Uterus (tissue), 2 donors: ENCODE data around the gene TMEM140.

ENCODE experiments used
- POLR2A ChIP-seq, 2 donors: fragments of 450-650 bp; IDR thresholded peaks; one replicate each; pipeline ENCODE4 v1.6.1; 2016; ENCODE audit warnings: antibody characterized with exemption in 2 of 2, mild to moderate bottlenecking in 1 of 2, moderate library complexity in 1 of 2
- TF ChIP-seq, protein P1 (sequence below), 4 experiments: fragments of 200-600 bp in 2 of 4; fragments of 450-650 bp in 2 of 4; sonication (generic) in 2 of 4; IDR thresholded peaks; one replicate each; pipeline ENCODE4 v1.5.1; 2016 to 2019; ENCODE audit warnings: antibody characterized with exemption in 4 of 4, mild to moderate bottlenecking in 2 of 4, moderate library complexity in 1 of 4

DNA sequence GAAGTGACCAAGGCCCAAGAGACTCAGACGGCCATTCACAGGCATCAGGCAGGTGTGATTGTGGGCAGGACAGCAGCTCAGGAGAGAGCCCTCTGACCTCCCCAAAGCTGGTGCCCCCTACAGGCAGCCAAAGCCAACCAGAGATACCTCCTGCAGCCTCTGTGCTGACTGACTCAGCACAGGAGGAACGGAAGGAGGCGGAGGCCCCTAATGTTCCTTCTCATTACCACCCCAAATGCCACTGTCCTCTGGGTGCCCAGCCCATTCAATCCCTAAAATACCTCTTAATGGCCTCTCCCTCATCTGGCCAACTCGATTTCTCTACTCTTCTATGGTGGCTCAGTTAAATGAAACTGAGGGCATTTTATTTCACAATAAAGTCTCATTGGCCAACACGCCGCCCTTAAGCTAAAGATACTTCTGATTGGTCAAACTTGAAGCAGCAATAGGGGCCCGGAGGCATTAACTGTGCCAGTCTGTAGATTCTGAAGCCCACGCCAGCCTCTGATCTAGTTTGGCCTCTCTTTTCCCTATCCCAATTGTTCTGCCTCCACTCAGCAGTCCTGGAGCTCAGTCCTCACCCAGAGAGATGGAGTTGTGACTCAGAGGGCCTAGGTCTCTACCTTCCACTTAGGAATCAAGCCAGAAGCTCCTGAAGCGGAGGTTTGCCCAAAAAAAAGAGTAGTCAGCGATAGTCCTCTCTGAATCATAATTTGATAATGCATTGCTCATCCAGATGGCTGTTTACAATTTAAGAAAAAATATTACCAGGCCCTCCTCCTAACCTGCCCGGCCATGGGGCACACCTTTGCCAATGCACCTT is 21.5 kb downstream of the TMEM140 start:
- TF ChIP-seq, protein P1, sequence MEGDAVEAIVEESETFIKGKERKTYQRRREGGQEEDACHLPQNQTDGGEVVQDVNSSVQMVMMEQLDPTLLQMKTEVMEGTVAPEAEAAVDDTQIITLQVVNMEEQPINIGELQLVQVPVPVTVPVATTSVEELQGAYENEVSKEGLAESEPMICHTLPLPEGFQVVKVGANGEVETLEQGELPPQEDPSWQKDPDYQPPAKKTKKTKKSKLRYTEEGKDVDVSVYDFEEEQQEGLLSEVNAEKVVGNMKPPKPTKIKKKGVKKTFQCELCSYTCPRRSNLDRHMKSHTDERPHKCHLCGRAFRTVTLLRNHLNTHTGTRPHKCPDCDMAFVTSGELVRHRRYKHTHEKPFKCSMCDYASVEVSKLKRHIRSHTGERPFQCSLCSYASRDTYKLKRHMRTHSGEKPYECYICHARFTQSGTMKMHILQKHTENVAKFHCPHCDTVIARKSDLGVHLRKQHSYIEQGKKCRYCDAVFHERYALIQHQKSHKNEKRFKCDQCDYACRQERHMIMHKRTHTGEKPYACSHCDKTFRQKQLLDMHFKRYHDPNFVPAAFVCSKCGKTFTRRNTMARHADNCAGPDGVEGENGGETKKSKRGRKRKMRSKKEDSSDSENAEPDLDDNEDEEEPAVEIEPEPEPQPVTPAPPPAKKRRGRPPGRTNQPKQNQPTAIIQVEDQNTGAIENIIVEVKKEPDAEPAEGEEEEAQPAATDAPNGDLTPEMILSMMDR (IDR thresholded peaks at IDR 0.05): no peak
- no peak for TF ChIP-seq POLR2A (IDR thresholded peaks at IDR 0.05)
